ENCODE data around the gene COL1A2.

COL1A2 gene

GRCh38 chr7:94394437-94395140, at the start of gene COL1A2:
TSS of gene COL1A2 (plus strand) at chr7:94394895. CDS start at chr7:94395032, 137 bp downstream.
- peak; percentile 97 for DNase-seq

- no peak for DNase-seq
Observed at GRCh38 chr7:94345907-94346306, 48.8 kb upstream of the COL1A2 start.

- DNase-seq = no peak
Observed at GRCh38 chr7:94348142-94348541, 46.6 kb upstream of the COL1A2 start.

- DNase-seq = no peak
Observed at GRCh38 chr7:94350734-94351133, 44.0 kb upstream of the COL1A2 start.

- no peak for DNase-seq
Observed at GRCh38 chr7:94351703-94352102, 43.0 kb upstream of the COL1A2 start.

GRCh38 chr7:94352887-94353286, 41.8 kb upstream of the COL1A2 start:
- no peak for DNase-seq

- DNase-seq = no peak
Observed at GRCh38 chr7:94354953-94355352, 39.7 kb upstream of the COL1A2 start.

- DNase-seq = no peak
Observed at GRCh38 chr7:94355454-94355853, 39.2 kb upstream of the COL1A2 start.

- DNase-seq = no peak
Observed at GRCh38 chr7:94357076-94357475, 37.6 kb upstream of the COL1A2 start.

- DNase-seq = no peak
Observed at GRCh38 chr7:94360926-94361325, 33.8 kb upstream of the COL1A2 start.

- no peak for DNase-seq
Observed at GRCh38 chr7:94362276-94362675, 32.4 kb upstream of the COL1A2 start.

GRCh38 chr7:94364816-94365215, 29.9 kb upstream of the COL1A2 start:
- DNase-seq = no peak

- DNase-seq = no peak
Observed at GRCh38 chr7:94366163-94366562, 28.5 kb upstream of the COL1A2 start.

- peak; percentile 68 for DNase-seq
Observed at GRCh38 chr7:94366832-94367231, 27.9 kb upstream of the COL1A2 start.

- DNase-seq = no peak
Observed at GRCh38 chr7:94367949-94368348, 26.7 kb upstream of the COL1A2 start.

GRCh38 chr7:94368371-94368791, 26.3 kb upstream of the COL1A2 start:
- DNase-seq = no peak

GRCh38 chr7:94374231-94374630, 20.5 kb upstream of the COL1A2 start:
- peak; percentile 75 for DNase-seq

GRCh38 chr7:94374721-94375566, 19.8 kb upstream of the COL1A2 start:
- peak; percentile 81 for DNase-seq

- DNase-seq = peak; percentile 87
Observed at GRCh38 chr7:94375691-94376090, 19.0 kb upstream of the COL1A2 start.

- no peak for DNase-seq
Observed at GRCh38 chr7:94376281-94376680, 18.4 kb upstream of the COL1A2 start.

- no peak for DNase-seq
Observed at GRCh38 chr7:94378356-94378755, 16.3 kb upstream of the COL1A2 start.

GRCh38 chr7:94380264-94380663, 14.4 kb upstream of the COL1A2 start:
- no peak for DNase-seq

- DNase-seq = no peak
Observed at GRCh38 chr7:94382132-94382531, 12.6 kb upstream of the COL1A2 start.

GRCh38 chr7:94382746-94383145, 11.9 kb upstream of the COL1A2 start:
- no peak for DNase-seq
